ENCODE measurements around the gene TRIM8.

The TRIM8 gene, protein sequence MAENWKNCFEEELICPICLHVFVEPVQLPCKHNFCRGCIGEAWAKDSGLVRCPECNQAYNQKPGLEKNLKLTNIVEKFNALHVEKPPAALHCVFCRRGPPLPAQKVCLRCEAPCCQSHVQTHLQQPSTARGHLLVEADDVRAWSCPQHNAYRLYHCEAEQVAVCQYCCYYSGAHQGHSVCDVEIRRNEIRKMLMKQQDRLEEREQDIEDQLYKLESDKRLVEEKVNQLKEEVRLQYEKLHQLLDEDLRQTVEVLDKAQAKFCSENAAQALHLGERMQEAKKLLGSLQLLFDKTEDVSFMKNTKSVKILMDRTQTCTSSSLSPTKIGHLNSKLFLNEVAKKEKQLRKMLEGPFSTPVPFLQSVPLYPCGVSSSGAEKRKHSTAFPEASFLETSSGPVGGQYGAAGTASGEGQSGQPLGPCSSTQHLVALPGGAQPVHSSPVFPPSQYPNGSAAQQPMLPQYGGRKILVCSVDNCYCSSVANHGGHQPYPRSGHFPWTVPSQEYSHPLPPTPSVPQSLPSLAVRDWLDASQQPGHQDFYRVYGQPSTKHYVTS

DNA sequence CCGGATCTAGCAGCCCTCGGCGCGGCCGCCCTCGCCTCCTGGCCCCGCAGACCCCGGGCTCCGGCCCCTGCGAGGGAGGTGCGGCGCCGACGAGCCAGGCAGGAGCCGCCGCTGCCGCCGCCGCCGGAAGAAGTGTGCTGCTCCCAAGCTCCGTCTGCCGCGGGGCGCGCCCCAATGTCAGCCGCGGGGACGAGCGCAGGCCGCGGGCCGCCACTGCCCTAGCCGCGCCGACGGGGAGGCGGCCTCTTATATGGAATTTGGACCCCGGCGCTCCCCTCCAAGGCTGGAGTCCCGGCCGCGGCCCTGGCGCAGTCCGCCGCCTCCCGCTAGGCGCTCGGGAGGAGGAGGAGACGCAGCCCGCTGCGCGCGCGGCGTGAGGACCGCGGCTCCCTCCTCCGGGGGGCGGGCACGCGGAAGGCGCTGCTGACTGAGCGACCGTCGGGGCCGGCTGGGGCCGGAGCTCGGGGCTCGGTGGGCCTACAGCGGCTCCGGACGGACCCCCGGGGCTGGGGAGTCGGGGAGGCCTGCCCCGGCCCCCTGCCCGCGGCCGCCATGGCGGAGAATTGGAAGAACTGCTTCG lies at the start of gene TRIM8:
Gene TRIM8 (plus strand): TSS at position 414 of the 580 bp plus-strand sequence. CDS start 139 bp downstream, at position 553.
- peak; percentile 41 for DNase-seq (ENCODE audit: low spot score)

GRCh38 chr10:102595293-102595692 lies 49.0 kb upstream of the TRIM8 start:
- DNase-seq (ENCODE audit: low spot score): no peak

GRCh38 chr10:102595897-102596296 lies 48.4 kb upstream of the TRIM8 start:
- DNase-seq (ENCODE audit: low spot score): no peak

DNA sequence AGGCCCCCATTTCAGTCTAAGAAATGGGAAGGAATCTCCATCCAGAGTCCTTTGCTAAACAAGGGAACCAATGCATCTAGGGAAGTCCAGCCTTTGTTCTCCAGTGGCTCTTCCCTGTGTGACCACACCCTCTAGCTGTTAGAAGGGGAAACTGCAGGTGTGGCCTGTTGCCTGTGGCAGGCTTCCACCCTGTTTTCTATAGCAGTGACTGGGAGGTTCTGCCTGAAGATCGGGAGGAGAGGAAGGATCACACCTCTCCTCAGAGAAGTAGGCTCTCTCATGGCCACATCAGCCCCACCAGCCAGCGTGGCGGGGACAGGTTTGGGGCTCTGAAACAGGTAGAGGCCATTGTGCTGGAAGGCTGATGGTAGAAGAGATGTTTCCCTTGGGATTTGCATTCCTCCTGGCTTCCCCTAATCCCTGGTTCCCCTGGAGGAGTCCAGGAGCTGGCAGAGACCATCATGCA lies 47.7 kb upstream of the TRIM8 start:
- peak; percentile 18 for DNase-seq (ENCODE audit: low spot score)

GRCh38 chr10:102597131-102597991 lies 46.9 kb upstream of the TRIM8 start:
- DNase-seq (ENCODE audit: low spot score): no peak

GRCh38 chr10:102598243-102598642 lies 46.0 kb upstream of the TRIM8 start:
- DNase-seq (ENCODE audit: low spot score): no peak

DNA sequence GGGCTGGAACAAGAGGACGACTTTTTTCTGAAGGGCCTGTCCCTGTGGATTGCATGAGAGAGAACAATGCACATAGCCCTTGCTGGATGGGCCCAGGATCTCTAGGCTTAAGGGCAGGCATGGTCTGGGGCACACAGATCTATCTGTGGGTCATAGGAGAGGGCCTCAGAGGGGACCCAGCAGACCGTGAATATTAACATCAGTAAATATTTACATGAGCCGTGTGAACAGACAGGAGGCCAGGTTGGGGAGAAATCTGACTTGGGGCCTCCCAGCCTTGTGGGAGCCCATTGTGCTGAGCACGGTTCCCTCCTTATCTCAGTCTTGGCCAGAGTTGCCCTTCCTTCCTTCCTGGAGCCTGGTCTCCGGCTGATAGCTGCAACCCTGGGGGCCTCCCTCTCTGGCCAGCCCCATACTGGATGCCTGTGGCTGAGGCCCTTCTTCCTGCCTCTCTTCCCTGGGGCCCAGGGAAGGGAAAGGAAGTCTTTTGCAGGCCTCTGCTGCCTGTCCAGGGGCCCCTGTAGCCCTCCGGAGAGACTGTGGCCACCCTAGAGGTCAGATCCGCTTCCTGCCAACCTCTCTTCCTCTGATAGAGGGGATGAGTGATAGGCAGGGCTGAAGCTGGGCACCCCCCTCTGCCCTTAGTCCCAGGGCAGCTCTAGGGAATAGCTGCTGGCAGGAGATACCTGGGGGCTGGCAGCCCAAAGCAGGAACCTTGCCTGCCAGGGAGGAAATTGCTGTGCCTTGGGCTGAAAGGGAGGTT lies 44.5 kb upstream of the TRIM8 start:
- no peak for DNase-seq (ENCODE audit: low spot score)

- no peak for DNase-seq (ENCODE audit: low spot score)
Measured at GRCh38 chr10:102600816-102601215, 43.5 kb upstream of the TRIM8 start.

GRCh38 chr10:102601639-102602038 lies 42.6 kb upstream of the TRIM8 start:
- DNase-seq (ENCODE audit: low spot score): no peak

GRCh38 chr10:102602272-102603045 lies 41.8 kb upstream of the TRIM8 start:
- DNase-seq (ENCODE audit: low spot score): no peak

- DNase-seq (ENCODE audit: low spot score): no peak
Measured at GRCh38 chr10:102603946-102604345, 40.3 kb upstream of the TRIM8 start.

GRCh38 chr10:102604439-102604841 lies 39.8 kb upstream of the TRIM8 start:
- no peak for DNase-seq (ENCODE audit: low spot score)

GRCh38 chr10:102605712-102606111 lies 38.6 kb upstream of the TRIM8 start:
- no peak for DNase-seq (ENCODE audit: low spot score)

GRCh38 chr10:102608487-102608886 lies 35.8 kb upstream of the TRIM8 start:
- no peak for DNase-seq (ENCODE audit: low spot score)

DNA sequence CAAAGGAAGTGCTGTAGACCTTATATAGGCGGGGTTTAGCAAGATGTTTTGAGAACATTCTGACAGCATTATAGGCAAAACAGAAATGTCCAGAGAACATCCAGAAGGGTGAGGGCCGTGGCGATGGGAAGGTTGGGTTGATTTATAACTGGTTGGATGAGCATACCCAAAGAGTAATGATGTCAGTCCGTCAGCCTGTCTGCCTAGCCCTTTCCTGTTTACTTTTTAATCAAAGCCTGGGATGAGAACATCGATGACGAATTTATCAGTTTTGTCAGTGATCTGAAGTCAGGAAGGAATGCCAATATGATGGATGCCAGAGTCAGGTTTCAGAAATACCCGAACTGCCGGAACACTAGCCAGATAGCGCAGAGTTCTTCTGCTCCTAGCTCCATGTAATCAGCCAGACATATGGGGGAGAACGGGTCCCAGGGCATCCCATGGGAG lies 33.8 kb upstream of the TRIM8 start:
- DNase-seq (ENCODE audit: low spot score): no peak

DNA sequence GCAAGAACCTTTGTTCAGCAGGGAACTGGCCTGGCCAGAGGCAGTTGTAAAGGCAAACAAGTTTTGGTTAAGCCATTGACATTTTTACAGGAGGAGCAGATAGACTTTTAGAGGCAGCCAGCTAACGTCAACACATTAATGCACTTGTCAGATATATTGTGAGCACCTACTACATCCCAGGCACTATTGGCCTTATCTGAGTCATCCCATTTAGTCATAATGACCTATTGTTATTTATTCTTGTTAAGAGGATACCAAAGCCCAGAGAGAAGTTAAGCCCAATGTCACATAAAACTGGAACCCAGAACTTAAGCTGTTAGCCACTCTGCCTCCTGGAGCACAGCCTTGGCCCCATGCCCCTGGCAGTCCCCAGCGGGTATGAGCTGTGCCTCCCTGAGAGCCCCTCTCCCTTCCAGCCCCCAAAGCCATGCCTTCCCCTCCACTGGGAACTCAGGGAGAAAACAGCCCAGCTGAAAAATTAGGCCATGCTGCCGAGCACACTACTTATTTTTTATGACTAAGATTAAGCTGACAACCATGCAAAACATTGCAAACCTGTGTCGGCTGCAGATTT lies 32.7 kb upstream of the TRIM8 start:
- no peak for DNase-seq (ENCODE audit: low spot score)

GRCh38 chr10:102612964-102613275 lies 31.4 kb upstream of the TRIM8 start:
- DNase-seq (ENCODE audit: low spot score): peak; percentile 45

DNA sequence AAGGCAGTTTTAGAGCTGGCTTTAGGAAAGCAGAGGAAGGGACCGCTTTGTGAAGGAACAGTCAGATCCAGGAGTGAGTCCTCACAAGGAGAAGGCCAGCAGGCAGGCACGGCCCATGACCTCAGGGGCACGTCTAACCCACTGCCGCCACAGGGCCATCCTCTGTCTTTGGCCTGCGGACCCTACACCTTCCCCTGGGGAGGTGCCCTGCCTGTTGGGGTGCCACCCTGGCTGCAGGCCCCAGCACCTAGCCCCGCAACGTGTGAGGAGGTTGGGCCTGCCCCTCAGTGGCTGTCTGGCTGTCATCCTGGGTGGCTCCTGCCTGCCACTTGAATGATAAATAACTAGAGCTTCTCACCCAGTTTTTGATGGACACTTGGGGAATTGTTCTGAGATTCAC lies 31.0 kb upstream of the TRIM8 start:
- no peak for DNase-seq (ENCODE audit: low spot score)

DNA sequence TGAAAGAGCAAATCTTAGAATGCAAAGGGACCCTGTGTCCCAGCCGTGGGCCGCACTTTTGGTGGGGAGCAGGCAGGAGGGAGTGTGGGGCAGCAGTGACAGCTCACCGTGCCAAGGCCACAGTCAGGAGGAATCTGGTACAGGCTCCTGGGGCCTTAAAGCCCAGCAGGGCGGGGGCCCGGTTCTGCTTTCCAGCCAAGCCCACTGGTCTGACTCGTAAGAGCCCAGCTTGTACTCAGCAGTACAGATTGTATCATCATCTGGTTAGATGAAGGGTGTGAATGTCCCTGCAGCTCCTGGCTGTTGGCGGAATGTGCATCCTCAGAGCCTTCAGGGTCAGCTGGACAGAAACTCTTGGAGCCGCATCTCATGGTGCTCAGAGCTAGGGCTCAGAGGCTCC lies 30.5 kb upstream of the TRIM8 start:
- no peak for DNase-seq (ENCODE audit: low spot score)

GRCh38 chr10:102614888-102615287 lies 29.4 kb upstream of the TRIM8 start:
- no peak for DNase-seq (ENCODE audit: low spot score)

Measured in CD4-positive, alpha-beta T cell treated with Interleukin-6 at 100 ng/mL for 8 hours (primary cell).